Activated CD8-positive, alpha-beta T cell treated with anti-CD3 and anti-CD28 coated beads for 36 hours (primary cell): Measurements from ENCODE around the gene LAMP5. TPM values are rescaled to one million over a fixed set of nuclear protein-coding genes. Genes with fewer than 3 reads are reported as not detected.

Source experiments
- ATAC-seq: fragments of 200-7000 bp; cut with Tn5 transposase; one replicate; pipeline ENCODE4 v1.10.0; 2021; ENCODE audit warnings: mild to moderate bottlenecking, moderate library complexity
- CTCF ChIA-PET: fragments of 350-600 bp; sonication (Branson Sonifier 250); formaldehyde crosslinking; loops from one replicate; lab custom pipeline; 2021; ENCODE audit warnings: antibody characterized with exemption; lab: Charles Lee
- POLR2A ChIA-PET: fragments of 350-600 bp; sonication (Branson Sonifier 250); formaldehyde crosslinking; loops from one replicate; lab custom pipeline; 2021; ENCODE audit warnings: antibody characterized with exemption; lab: Charles Lee
- DNase-seq: peaks from one replicate; pipeline ENCODE4 v3.0.0-alpha.2; 2020
- H3K27ac Mint-ChIP-seq: one replicate; pipeline ENCODE4 v1.8.0; 2021; ENCODE audit warnings: mild to moderate bottlenecking, mixed read lengths
- H3K27me3 Mint-ChIP-seq: one replicate; pipeline ENCODE4 v1.8.0; 2021; ENCODE audit warnings: mixed read lengths
- H3K36me3 Mint-ChIP-seq: one replicate; pipeline ENCODE4 v1.8.0; 2021; ENCODE audit warnings: low read depth, mixed read lengths
- H3K4me1 Mint-ChIP-seq: one replicate; pipeline ENCODE4 v1.8.0; 2021; ENCODE audit warnings: low read depth, mixed read lengths
- H3K4me3 Mint-ChIP-seq: one replicate; pipeline ENCODE4 v1.8.0; 2021; ENCODE audit warnings: mild to moderate bottlenecking, moderate library complexity, mixed read lengths
- H3K9me3 Mint-ChIP-seq: one replicate; pipeline ENCODE4 v1.8.0; 2021; ENCODE audit warnings: mixed read lengths
- CTCF ChIP-seq: fragments of 200-600 bp; IDR thresholded peaks from one replicate; pipeline ENCODE4 v1.8.0; 2022; ENCODE audit warnings: antibody characterized with exemption, mild to moderate bottlenecking
- intact Hi-C: fragments of 100-400 bp; cut with micrococcal nuclease; formaldehyde crosslinking; loops from one replicate; pipeline ENCODE4 v1.10.0; 2022
- total RNA-seq, 2 experiments: library from RNA; stranded (reverse); gene quantifications; one replicate each; pipeline ENCODE4 v1.2.3, GENCODE V29; 2021

The LAMP5 gene
- total RNA-seq, 2 experiments from 2014 or later: not detected

GRCh38 chr20:9574776-9575175 lies 60.4 kb downstream of the LAMP5 start:
- Mint-ChIP-seq H3K27me3 (no peaks in the 10 kb centered on the region), H3K36me3 (no peaks in the 10 kb centered on the region), H3K27ac (no peak overlapping the region), H3K9me3 (no peaks in the 10 kb centered on the region), H3K4me3 (no peak overlapping the region), H3K4me1 (no peaks in the 10 kb centered on the region)
- ChIA-PET CTCF (interaction anchor here (1.9 kb wide), 1 partner anchor 167 kb away, joined by 5 read pairs; no protein-coding TSS in a partner anchor), POLR2A (no interaction called here)
- intact Hi-C loops: no loop called here
- ATAC-seq (no peak), DNase-seq (no peak)
- no peak for TF ChIP-seq CTCF

- intact Hi-C loops: no loop called here
- ChIA-PET POLR2A (no interaction called here), CTCF (interaction anchor here (1.2 to 1.9 kb wide), 2 partner anchors 12 to 168 kb away, joined by 3 to 5 read pairs; no protein-coding TSS in a partner anchor)
- Mint-ChIP-seq H3K27ac (no peak overlapping the region), H3K9me3 (no peaks in the 10 kb centered on the region), H3K36me3 (no peaks in the 10 kb centered on the region), H3K4me3 (no peak overlapping the region), H3K27me3 (no peaks in the 10 kb centered on the region), H3K4me1 (no peaks in the 10 kb centered on the region)
- TF ChIP-seq CTCF: no peak
- DNase-seq: no peak
- ATAC-seq: no peak
These were observed 61.4 kb downstream of the LAMP5 start for GRCh38 chr20:9575836-9576235.

- no peak for TF ChIP-seq CTCF
- intact Hi-C loops: no loop called here
- Mint-ChIP-seq H3K27ac (no peak overlapping the region), H3K4me1 (no peaks in the 10 kb centered on the region), H3K36me3 (no peaks in the 10 kb centered on the region), H3K27me3 (no peaks in the 10 kb centered on the region), H3K9me3 (no peaks in the 10 kb centered on the region), H3K4me3 (no peak overlapping the region)
- ChIA-PET POLR2A (no interaction called here), CTCF (interaction anchor here (1.2 to 1.9 kb wide), 2 partner anchors 11 to 169 kb away, joined by 3 to 5 read pairs; no protein-coding TSS in a partner anchor)
- ATAC-seq (no peak), DNase-seq (no peak)
These were observed 62.3 kb downstream of the LAMP5 start for GRCh38 chr20:9576695-9577094.

- no peak for TF ChIP-seq CTCF
- no peaks in the 10 kb centered on the region for H3K36me3 Mint-ChIP-seq
- ATAC-seq (no peak), DNase-seq (no peak)
- POLR2A ChIA-PET: no interaction called here
- H3K4me3 Mint-ChIP-seq: no peak overlapping the region
- no peak overlapping the region for H3K27ac Mint-ChIP-seq
- CTCF ChIA-PET: no interaction called here
- H3K27me3 Mint-ChIP-seq: no peaks in the 10 kb centered on the region
- no peaks in the 10 kb centered on the region for H3K9me3 Mint-ChIP-seq
- no peaks in the 10 kb centered on the region for H3K4me1 Mint-ChIP-seq
- intact Hi-C loops: no loop called here
These were observed 63.0 kb downstream of the LAMP5 start for GRCh38 chr20:9577397-9577796.

- CTCF ChIA-PET: no interaction called here
- H3K27ac Mint-ChIP-seq: no peak overlapping the region
- intact Hi-C loops: no loop called here
These were observed 64.2 kb downstream of the LAMP5 start for GRCh38 chr20:9578594-9578993.

More at GRCh38 chr20:9578594-9578993, 64.2 kb downstream of the LAMP5 start:
- Mint-ChIP-seq H3K9me3 (no peaks in the 10 kb centered on the region), H3K4me1 (no peaks in the 10 kb centered on the region), H3K27me3 (no peaks in the 10 kb centered on the region), H3K4me3 (no peak overlapping the region), H3K36me3 (no peaks in the 10 kb centered on the region)
- no peak for ATAC-seq
- TF ChIP-seq CTCF: no peak
- no peak for DNase-seq
- POLR2A ChIA-PET: no interaction called here
